SU-DHL-6 (cell line): ENCODE measurements around the gene STOML1.

Experiments used
- H2AFZ ChIP-seq: fragments of 200-600 bp; sonication (generic); 2 replicates; pipeline ENCODE4 v1.6.1; 2014; ENCODE audit warnings: low read depth, mild to moderate bottlenecking, moderate library complexity, mixed read lengths, antibody characterized with exemption, low read length; ENCODE audit not compliant: severe bottlenecking
- H3F3A ChIP-seq: fragments of 200-600 bp; shearing (Covaris generic); 2 replicates; pipeline ENCODE4 v1.6.0; 2016; ENCODE audit warnings: antibody characterized with exemption, mild to moderate bottlenecking; ENCODE audit not compliant: insufficient read depth
- H3K27ac ChIP-seq: fragments of 200-600 bp; sonication (generic); 2 replicates; pipeline ENCODE4 v1.5.1; 2016; ENCODE audit warnings: low read depth, mild to moderate bottlenecking, low read length, moderate library complexity, mixed read lengths
- H3K27me3 ChIP-seq: fragments of 200-600 bp; sonication (generic), shearing (Covaris generic); 2 replicates; pipeline ENCODE4 v1.6.0; 2014; ENCODE audit warnings: mild to moderate bottlenecking, low read length
- H3K36me3 ChIP-seq: fragments of 200-600 bp; sonication (generic); 2 replicates; pipeline ENCODE4 v1.6.1; 2014; ENCODE audit warnings: mild to moderate bottlenecking, low read length, mixed read lengths
- H3K4me2 ChIP-seq: fragments of 300-600, 200-600 bp; shearing (Covaris generic), sonication (generic); 2 replicates; pipeline ENCODE4 v1.6.0; 2014; ENCODE audit warnings: low read length, low read depth, mild to moderate bottlenecking; ENCODE audit not compliant: poor library complexity, severe bottlenecking
- H3K4me3 ChIP-seq: fragments of 200-600 bp; sonication (generic); 2 replicates; pipeline ENCODE4 v1.5.1; 2014; ENCODE audit warnings: antibody characterized with exemption, low read length, mild to moderate bottlenecking, mixed read lengths; ENCODE audit not compliant: insufficient read depth, poor library complexity, severe bottlenecking
- H3K79me2 ChIP-seq: fragments of 200-600 bp; sonication (generic); 2 replicates; pipeline ENCODE4 v1.6.1; 2014; ENCODE audit warnings: mild to moderate bottlenecking, low read length, moderate library complexity; ENCODE audit not compliant: insufficient read depth
- H3K9ac ChIP-seq: fragments of 200-600 bp; sonication (generic); 2 replicates; pipeline ENCODE4 v1.7.0; 2014; ENCODE audit warnings: mild to moderate bottlenecking, low read length
- H3K9me2 ChIP-seq: fragments of 200-600 bp; sonication (generic); replicated peaks from 2 replicates; pipeline ENCODE4 v1.6.1; 2014; ENCODE audit warnings: low read length; ENCODE audit not compliant: insufficient read depth
- H3K9me3 ChIP-seq: fragments of 200-600 bp; sonication (generic); 2 replicates; pipeline ENCODE4 v1.6.1; 2014; ENCODE audit warnings: low read length, mixed read lengths; ENCODE audit not compliant: insufficient read depth
- H4K20me1 ChIP-seq: fragments of 200-600 bp; sonication (generic); 2 replicates; pipeline ENCODE4 v1.6.1; 2014; ENCODE audit warnings: low read depth, mild to moderate bottlenecking, antibody characterized with exemption, low read length, moderate library complexity, mixed read lengths
- CTCF ChIP-seq: fragments of 200-600 bp; sonication (generic); IDR thresholded peaks from one replicate; pipeline ENCODE4 v1.5.1; 2017; ENCODE audit warnings: antibody characterized with exemption, mild to moderate bottlenecking, low read length, moderate library complexity; ENCODE audit not compliant: insufficient read depth, poor library complexity, severe bottlenecking
- EZH2phosphoT487 ChIP-seq: fragments of 200-600 bp; sonication (generic), shearing (Covaris generic); conservative IDR thresholded peaks from 2 replicates; pipeline ENCODE4 v1.6.1; 2018; ENCODE audit warnings: mild to moderate bottlenecking, antibody characterized with exemption, low read length, moderate library complexity, mixed read lengths

The STOML1 gene

GRCh38 chr15:74011610-74012009 lies 19.5 kb upstream of the STOML1 start:
- Histone ChIP-seq H3K4me3 (no peak overlapping the region), H3K27me3 (no peaks in the 10 kb centered on the region), H3K36me3 (peaks cover 13% of the 10 kb centered on the region), H3K9ac (no peak overlapping the region), H2AFZ (no peak overlapping the region), H3K79me2 (peaks cover 9% of the 10 kb centered on the region; the same call in 1 of the 2 replicates), H4K20me1 (no peaks in the 10 kb centered on the region), H3K27ac (no peak overlapping the region), H3K9me2 (no peaks in the 10 kb centered on the region), H3K9me3 (0 out of 2 replicates have a peak, but pooled peaks cover 3% of the 10 kb centered on the region), H3K4me2 (no peak overlapping the region), H3F3A (no peaks in the 10 kb centered on the region)
- no peak for TF ChIP-seq CTCF
- no peak for TF ChIP-seq EZH2phosphoT487

- no peak overlapping the region for H3K27ac ChIP-seq
- H3K79me2 ChIP-seq = peaks cover 9% of the 10 kb centered on the region; the same call in 1 of the 2 replicates
- H3K27me3 ChIP-seq = no peaks in the 10 kb centered on the region
- peaks cover 13% of the 10 kb centered on the region for H3K36me3 ChIP-seq
- H3K9ac ChIP-seq = no peak overlapping the region
- H3F3A ChIP-seq = no peaks in the 10 kb centered on the region
- 0 out of 2 replicates have a peak, but pooled peaks cover 3% of the 10 kb centered on the region for H3K9me3 ChIP-seq
- TF ChIP-seq EZH2phosphoT487 (no peak), CTCF (no peak)
- H4K20me1 ChIP-seq = no peaks in the 10 kb centered on the region
- H3K4me3 ChIP-seq = no peak overlapping the region
- H3K4me2 ChIP-seq = no peak overlapping the region
- H2AFZ ChIP-seq = no peak overlapping the region
- H3K9me2 ChIP-seq = no peaks in the 10 kb centered on the region
These were observed 18.9 kb upstream of the STOML1 start for GRCh38 chr15:74010929-74011540.

GRCh38 chr15:74008901-74009300 lies 16.8 kb upstream of the STOML1 start:
- no peak overlapping the region for H3K4me2 ChIP-seq
- no peak overlapping the region for H3K9ac ChIP-seq
- H3K9me2 ChIP-seq = no peaks in the 10 kb centered on the region
- H4K20me1 ChIP-seq = no peaks in the 10 kb centered on the region
- peaks cover 13% of the 10 kb centered on the region; the same call in 1 of the 2 replicates for H3K79me2 ChIP-seq
- no peak overlapping the region for H3K4me3 ChIP-seq
- H3K27ac ChIP-seq = no peak overlapping the region
- H3K9me3 ChIP-seq = 0 out of 2 replicates have a peak, but pooled peaks cover 3% of the 10 kb centered on the region
- H2AFZ ChIP-seq = no peak overlapping the region
- peaks cover 15% of the 10 kb centered on the region for H3K36me3 ChIP-seq
- TF ChIP-seq CTCF = no peak
- no peaks in the 10 kb centered on the region for H3F3A ChIP-seq
- no peaks in the 10 kb centered on the region for H3K27me3 ChIP-seq
